Stomach (tissue), 9 donors: ENCODE data around the gene KCND2. TPM values are rescaled to one million over a fixed set of nuclear protein-coding genes. Genes with fewer than 3 reads are reported as not detected.

ENCODE experiments used
- DNase-seq, 2 donors: peaks; one replicate each; pipeline versions ENCODE4 v3.0.0 to v3.0.0-alpha.2; 2013 to 2019
- H3K27ac ChIP-seq, 5 donors: fragments of 200-600 bp in 4 of 5; sonication (generic) in 4 of 5; one replicate each; pipeline ENCODE4 v1.5.1; 2013 to 2019; ENCODE audit warnings: mild to moderate bottlenecking in 1 of 5, moderate library complexity in 1 of 5
- H3K27me3 ChIP-seq, 3 donors: fragments of 200-600 bp; sonication (generic); one replicate each; pipeline ENCODE4 v1.5.1; 2017 to 2019; ENCODE audit warnings: mixed run types in 1 of 3
- H3K36me3 ChIP-seq, 4 donors: fragments of 200-600 bp; sonication (generic); 1 replicate in 3 of 4; 2 replicates in 1 of 4; pipeline ENCODE4 v1.5.1; 2016 to 2019
- H3K4me1 ChIP-seq, 4 donors: fragments of 200-600 bp; sonication (generic); one replicate each; pipeline ENCODE4 v1.5.1; 2016 to 2019
- H3K4me3 ChIP-seq, 4 donors: fragments of 200-600 bp; sonication (generic) in 3 of 4; one replicate each; pipeline ENCODE4 v1.5.1; 2016 to 2019; ENCODE audit warnings: mild to moderate bottlenecking in 1 of 4
- H3K9me3 ChIP-seq, 4 donors: fragments of 200-600 bp; sonication (generic); one replicate each; pipeline ENCODE4 v1.5.1; 2016 to 2019
- EP300 ChIP-seq: sonication (generic); formaldehyde crosslinking; IDR thresholded peaks from one replicate; pipeline ENCODE4 v1.6.1; 2017; ENCODE audit warnings: antibody characterized with exemption
- POLR2A ChIP-seq, 4 donors: fragments of 450-650 bp; IDR thresholded peaks; one replicate each; pipeline ENCODE4 v1.6.1; 2016; ENCODE audit warnings: antibody characterized with exemption in 4 of 4, control low read depth in 2 of 4, mild to moderate bottlenecking in 1 of 4, moderate library complexity in 1 of 4
- POLR2AphosphoS5 ChIP-seq, 3 donors: sonication (generic); formaldehyde crosslinking; IDR thresholded peaks; one replicate each; pipeline ENCODE4 v1.6.1; 2016; ENCODE audit warnings: antibody characterized with exemption in 3 of 3
- WGBS, 5 donors: extraction: QIAGEN DNeasy Blood & Tissue Kit in 3 of 5; methylation state at CpG; one replicate each; pipeline versions ENCODE4 v1.1.5 to v1.1.7; 2013 to 2018; 5-methylcytosine and 5-hydroxymethylcytosine counted together
- intact Hi-C: fragments of 100-400 bp; cut with DNase I; formaldehyde crosslinking; loops from one replicate; pipeline ENCODE4 v1.15.1; 2023; ENCODE audit warnings: low total_unique reads
- polyA plus RNA-seq, 3 donors: library from polyadenylated mRNA; stranded (reverse); fragments of 200-250 nt; gene quantifications; one replicate each; pipeline ENCODE4 v1.2.3, GENCODE V29; 2013
- total RNA-seq, 5 donors: library from RNA; depleted of rRNA; stranded (reverse); fragments of >200 nt; gene quantifications; one replicate each; pipeline versions ENCODE4 v1.1.0 to v1.2.3, GENCODE V29; 2014 to 2016
- TF ChIP-seq, protein P1 (sequence below), 7 experiments: fragments of 450-650 bp in 4 of 7; fragments of 200-600 bp in 3 of 7; sonication (generic) in 3 of 7; IDR thresholded peaks; one replicate each; pipeline ENCODE4 v1.5.1; 2016 to 2019; ENCODE audit warnings: antibody characterized with exemption in 7 of 7, control low read depth in 2 of 7, mild to moderate bottlenecking in 1 of 7
- donor health status: healthy with polysubstance abuse.
- donor health status: Bipolar disorder and iron deficiency.
- donor health status: healthy.

The KCND2 gene
- total and polyA plus RNA-seq, 8 donors = 0.06 to 1.3 (median 0.31) TPM; not detected in 5

DNA sequence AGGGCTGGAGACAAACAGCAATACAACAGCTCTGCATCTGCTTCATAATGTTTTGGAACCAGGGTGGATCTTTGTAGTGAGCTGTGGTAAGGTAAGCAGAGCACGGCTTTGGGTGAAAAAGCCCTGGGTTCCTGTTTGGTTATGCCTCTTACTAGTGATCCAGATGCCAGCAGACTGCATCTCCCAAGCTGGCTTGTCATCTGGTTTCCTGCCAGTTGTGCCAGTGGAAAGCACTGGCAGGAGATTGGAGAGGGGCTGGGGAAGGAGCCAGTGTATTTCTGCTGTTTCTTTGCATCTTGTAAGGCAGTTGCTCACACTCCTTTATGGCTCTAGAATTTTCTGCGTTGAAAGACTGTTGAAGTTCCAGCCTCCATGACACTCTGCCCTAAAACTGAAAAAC, 447.3 kb downstream of the KCND2 start:
- TF ChIP-seq POLR2AphosphoS5 (IDR thresholded peaks at IDR 0.05) (no peak), EP300 (no peak), POLR2A (IDR thresholded peaks at IDR 0.05) (no peak)
- TF ChIP-seq, protein P1, sequence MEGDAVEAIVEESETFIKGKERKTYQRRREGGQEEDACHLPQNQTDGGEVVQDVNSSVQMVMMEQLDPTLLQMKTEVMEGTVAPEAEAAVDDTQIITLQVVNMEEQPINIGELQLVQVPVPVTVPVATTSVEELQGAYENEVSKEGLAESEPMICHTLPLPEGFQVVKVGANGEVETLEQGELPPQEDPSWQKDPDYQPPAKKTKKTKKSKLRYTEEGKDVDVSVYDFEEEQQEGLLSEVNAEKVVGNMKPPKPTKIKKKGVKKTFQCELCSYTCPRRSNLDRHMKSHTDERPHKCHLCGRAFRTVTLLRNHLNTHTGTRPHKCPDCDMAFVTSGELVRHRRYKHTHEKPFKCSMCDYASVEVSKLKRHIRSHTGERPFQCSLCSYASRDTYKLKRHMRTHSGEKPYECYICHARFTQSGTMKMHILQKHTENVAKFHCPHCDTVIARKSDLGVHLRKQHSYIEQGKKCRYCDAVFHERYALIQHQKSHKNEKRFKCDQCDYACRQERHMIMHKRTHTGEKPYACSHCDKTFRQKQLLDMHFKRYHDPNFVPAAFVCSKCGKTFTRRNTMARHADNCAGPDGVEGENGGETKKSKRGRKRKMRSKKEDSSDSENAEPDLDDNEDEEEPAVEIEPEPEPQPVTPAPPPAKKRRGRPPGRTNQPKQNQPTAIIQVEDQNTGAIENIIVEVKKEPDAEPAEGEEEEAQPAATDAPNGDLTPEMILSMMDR (IDR thresholded peaks at IDR 0.05) = no peak
- Histone ChIP-seq H3K27me3 (no peaks in the 10 kb centered on the region), H3K4me3 (no peak overlapping the region), H3K27ac (no peak overlapping the region), H3K9me3 (no peaks in the 10 kb centered on the region), H3K36me3 (no peaks in the 10 kb centered on the region), H3K4me1 (no peaks in the 10 kb centered on the region)
- 65 to 76% (median 75%) methylated on average over 2 of the region's 2 CpGs for WGBS, 5 donors
- intact Hi-C loops = no loop called here
- no peak for DNase-seq

DNA sequence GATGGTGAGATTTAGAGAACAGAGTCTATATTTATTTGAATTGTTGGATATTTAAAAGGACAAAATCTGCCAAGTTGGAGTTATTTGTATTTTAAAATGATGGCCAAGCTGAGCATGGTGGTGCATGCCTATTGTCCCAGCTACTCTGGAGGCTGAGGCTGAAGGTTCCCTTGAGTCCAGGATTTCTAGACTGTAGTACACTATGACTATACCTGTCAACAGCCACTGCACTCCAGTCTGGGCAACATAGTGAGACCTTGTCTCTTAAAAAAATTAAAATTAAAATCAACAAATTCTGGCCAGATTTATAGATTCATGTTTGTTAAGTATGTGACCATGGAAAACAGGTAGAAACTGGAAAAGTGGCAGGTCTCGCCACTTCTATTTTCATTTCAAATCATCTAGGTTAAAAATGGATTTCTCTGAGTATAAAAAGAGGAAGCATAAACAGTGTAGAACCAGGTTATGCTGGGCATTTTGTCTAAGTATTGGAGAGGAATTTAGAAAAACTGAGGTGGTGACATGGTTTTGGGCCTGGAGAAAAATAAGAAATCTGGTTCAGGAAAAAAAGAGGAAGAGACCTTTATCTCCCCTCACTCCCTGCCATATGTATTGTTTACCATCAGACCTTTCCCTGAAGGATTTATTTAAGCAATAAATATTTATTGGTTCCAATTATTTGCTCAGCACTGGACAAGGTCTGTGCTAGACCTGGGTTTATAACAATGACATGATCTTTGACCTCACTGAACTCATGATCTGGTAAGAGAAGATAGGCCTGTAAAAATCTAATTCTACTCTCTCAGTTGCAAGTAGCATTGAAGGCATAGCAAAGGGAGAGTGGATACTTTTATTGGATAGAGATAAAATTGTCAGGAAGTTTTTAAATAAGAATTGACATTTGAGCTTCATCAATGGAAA, 450.8 kb downstream of the KCND2 start:
- TF ChIP-seq EP300 (no peak), POLR2A (IDR thresholded peaks at IDR 0.05) (no peak), POLR2AphosphoS5 (IDR thresholded peaks at IDR 0.05) (no peak)
- TF ChIP-seq, protein P1 (IDR thresholded peaks at IDR 0.05) = no peak
- no peaks in the 10 kb centered on the region for H3K27me3 ChIP-seq
- intact Hi-C loops = no loop called here
- DNase-seq = no peak
- no peak overlapping the region for H3K4me3 ChIP-seq
- 81 to 100% (median 94%) methylated on average over 1 of the region's 1 CpG for WGBS, 5 donors
- H3K4me1 ChIP-seq = no peaks in the 10 kb centered on the region
- H3K27ac ChIP-seq = no peak overlapping the region
- H3K9me3 ChIP-seq = no peaks in the 10 kb centered on the region
- no peaks in the 10 kb centered on the region for H3K36me3 ChIP-seq

DNA sequence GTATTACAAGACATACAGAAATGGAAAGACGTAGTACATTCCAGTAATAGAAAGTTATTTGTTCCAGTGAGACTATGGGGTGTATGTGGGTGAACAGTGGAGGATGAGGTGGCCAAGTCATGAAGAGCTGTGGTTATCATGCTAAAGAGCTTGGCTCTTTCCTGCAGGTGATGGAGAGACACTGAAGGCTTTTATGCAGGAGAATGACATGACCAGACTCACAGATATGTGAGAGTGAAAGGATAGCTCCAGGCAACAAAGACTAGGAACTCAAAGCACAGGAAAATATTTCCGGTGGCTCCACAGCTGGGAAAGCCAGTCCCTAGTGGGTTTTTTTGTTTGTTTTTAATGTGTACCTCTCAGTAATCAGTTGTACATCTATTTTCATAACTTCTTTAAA, 451.5 kb downstream of the KCND2 start:
- DNase-seq = no peak
- no peak overlapping the region for H3K27ac ChIP-seq
- H3K4me1 ChIP-seq = no peaks in the 10 kb centered on the region
- no peaks in the 10 kb centered on the region for H3K36me3 ChIP-seq
- no peak overlapping the region for H3K4me3 ChIP-seq
- TF ChIP-seq, protein P1 (IDR thresholded peaks at IDR 0.05) = no peak
- no peak for TF ChIP-seq POLR2AphosphoS5 (IDR thresholded peaks at IDR 0.05)
- TF ChIP-seq POLR2A (IDR thresholded peaks at IDR 0.05) = no peak
- no peak for TF ChIP-seq EP300
- no peaks in the 10 kb centered on the region for H3K27me3 ChIP-seq
- H3K9me3 ChIP-seq = no peaks in the 10 kb centered on the region
- WGBS, 5 donors = 75 to 90% (median 82%) methylated on average over 2 of the region's 2 CpGs
- intact Hi-C loops = no loop called here

DNA sequence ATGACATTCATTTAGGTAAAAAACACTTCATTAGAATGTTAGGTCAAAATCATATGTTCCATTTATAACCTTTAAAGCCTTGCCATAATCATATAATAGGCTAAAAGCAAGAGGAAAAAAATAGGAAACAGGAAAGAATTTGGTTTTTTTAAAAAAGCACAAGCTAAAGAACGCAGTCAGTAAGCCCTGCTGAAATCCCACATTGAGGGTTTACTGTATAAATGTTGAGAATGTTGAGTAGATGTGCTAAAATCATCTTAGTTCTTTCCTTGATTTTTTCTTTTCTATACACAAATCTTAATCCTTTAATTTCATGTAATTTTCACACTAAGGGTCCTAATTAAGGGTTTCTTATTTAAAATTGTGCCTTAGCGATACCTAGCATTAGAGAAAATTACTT, 452.0 kb downstream of the KCND2 start:
- H3K9me3 ChIP-seq = no peaks in the 10 kb centered on the region
- H3K27ac ChIP-seq = no peak overlapping the region
- no peaks in the 10 kb centered on the region for H3K4me1 ChIP-seq
- intact Hi-C loops = no loop called here
- no peak overlapping the region for H3K4me3 ChIP-seq
- H3K27me3 ChIP-seq = no peaks in the 10 kb centered on the region
- WGBS, 5 donors = 67 to 72% (median 70%) methylated on average over 2 of the region's 2 CpGs
- DNase-seq = no peak
- TF ChIP-seq, protein P1 (IDR thresholded peaks at IDR 0.05) = no peak
- TF ChIP-seq EP300 = no peak
- no peak for TF ChIP-seq POLR2A (IDR thresholded peaks at IDR 0.05)
- no peak for TF ChIP-seq POLR2AphosphoS5 (IDR thresholded peaks at IDR 0.05)
- H3K36me3 ChIP-seq = no peaks in the 10 kb centered on the region
